ENCODE results near the gene CAPN12. TPM values are rescaled to one million over a fixed set of nuclear protein-coding genes. Genes with fewer than 3 reads are reported as not detected.
"Not testable (repeated sequence)": the region's sequence is repeated elsewhere in the genome, so short reads cannot be mapped to it uniquely, and the experiment has no call there.

Gene CAPN12
- total RNA-seq, 1 experiment from 2014 or later: 8.8 TPM

DNA sequence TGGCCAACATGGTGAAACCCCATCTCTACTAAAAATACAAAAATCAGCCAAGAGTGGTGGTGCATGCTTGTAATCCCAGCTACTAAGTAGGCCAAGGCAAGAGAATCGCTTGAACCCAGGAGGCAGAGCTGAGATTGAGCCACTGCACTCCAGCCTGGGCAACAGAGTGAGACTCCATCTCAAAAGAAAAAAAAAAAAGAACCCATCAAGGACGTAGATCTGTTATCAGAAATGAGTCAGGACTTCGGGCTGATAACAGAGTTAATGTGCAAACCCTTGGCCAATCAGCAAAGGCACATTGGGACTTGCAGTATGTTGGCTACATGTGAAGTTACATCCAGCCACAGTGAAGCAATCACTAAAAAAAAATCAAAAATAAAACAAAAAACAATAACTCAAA lies 40.0 kb upstream of the CAPN12 start (continued):
- no peak for TF ChIP-seq SIN3A (IDR thresholded peaks at IDR 0.05; ENCODE audit: low read depth)
- TF ChIP-seq, protein P1, sequence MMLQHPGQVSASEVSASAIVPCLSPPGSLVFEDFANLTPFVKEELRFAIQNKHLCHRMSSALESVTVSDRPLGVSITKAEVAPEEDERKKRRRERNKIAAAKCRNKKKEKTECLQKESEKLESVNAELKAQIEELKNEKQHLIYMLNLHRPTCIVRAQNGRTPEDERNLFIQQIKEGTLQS (IDR thresholded peaks at IDR 0.05): no peak
- no peak for TF ChIP-seq ZFX (IDR thresholded peaks at IDR 0.05)
- no peak for TF ChIP-seq SRF (IDR thresholded peaks at IDR 0.05; ENCODE audit: low read depth)
- TF ChIP-seq ELF1 (IDR thresholded peaks at IDR 0.05; ENCODE audit: borderline replicate concordance, low read depth): no peak
- TF ChIP-seq CBX3 (IDR thresholded peaks at IDR 0.05; ENCODE audit: low read depth): no peak
- TF ChIP-seq, protein P2, sequence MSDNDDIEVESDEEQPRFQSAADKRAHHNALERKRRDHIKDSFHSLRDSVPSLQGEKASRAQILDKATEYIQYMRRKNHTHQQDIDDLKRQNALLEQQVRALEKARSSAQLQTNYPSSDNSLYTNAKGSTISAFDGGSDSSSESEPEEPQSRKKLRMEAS (IDR thresholded peaks at IDR 0.05): no peak
- TF ChIP-seq SP1 (IDR thresholded peaks at IDR 0.05; ENCODE audit: low read depth): no peak
- no peak for TF ChIP-seq POLR2A (IDR thresholded peaks at IDR 0.05; ENCODE audit: borderline replicate concordance, extremely low read depth, insufficient read depth, insufficient read length)

DNA sequence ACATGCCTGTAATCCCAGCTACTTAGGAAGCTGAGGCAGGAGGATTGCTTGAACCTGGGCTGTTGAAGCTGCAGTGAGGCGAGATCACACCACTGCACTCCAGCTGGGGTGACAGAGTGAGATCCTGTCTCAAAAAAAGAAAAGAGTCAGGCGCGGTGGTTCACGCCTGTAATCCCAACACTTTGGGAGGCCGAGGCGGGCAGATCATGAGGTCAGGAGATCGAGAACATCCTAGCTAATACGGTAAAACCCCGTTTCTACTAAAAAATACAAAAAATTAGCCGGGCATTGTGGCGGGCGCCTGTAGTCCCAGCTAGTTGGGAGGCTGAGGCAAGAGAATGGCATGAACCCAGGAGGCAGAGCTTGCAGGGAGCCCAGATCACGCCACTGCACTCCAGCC lies 37.9 kb upstream of the CAPN12 start:
- POLR2A ChIA-PET; H3K36me3 ChIP-seq (ENCODE audit: control insufficient read depth in 1 of 2, insufficient read depth in 2 of 2, low read length in 2 of 2); H2AFZ ChIP-seq (ENCODE audit: low read depth, low read length, poor library complexity, severe bottlenecking); H3K4me1 ChIP-seq (ENCODE audit: control insufficient read depth in 1 of 2, insufficient read depth in 2 of 2, low read length in 2 of 2); H3K9me3 ChIP-seq (ENCODE audit: control insufficient read depth in 1 of 2, insufficient read depth in 1 of 2, low read depth in 1 of 2, low read length in 2 of 2); ATAC-seq; H3K4me3 ChIP-seq (replicated peaks in 1 of 2; ENCODE audit: low read depth in 1 of 2, low read length in 2 of 2); H3K9me2 ChIP-seq (ENCODE audit: insufficient read depth); H3K79me2 ChIP-seq (ENCODE audit: insufficient read depth, low read length); BruUV-seq (replicated peaks); H4K20me1 ChIP-seq (ENCODE audit: insufficient read depth); H3K27ac ChIP-seq (ENCODE audit: low read depth, low read length); RAD21 ChIA-PET (ENCODE audit: low non-redundant PET in 1 of 2, low total read pairs in 2 of 2, uncharacterized antibody in 2 of 2, unreplicated experiment in 2 of 2); H3K9ac ChIP-seq (ENCODE audit: low read length); intact Hi-C loops (cut with micrococcal nuclease); H3K4me2 ChIP-seq (ENCODE audit: low read length); DNase-seq (ENCODE audit: low read depth, low spot score); H3K27me3 ChIP-seq (ENCODE audit: insufficient read depth, low read length): not testable (repeated sequence)
- CTCF ChIA-PET: interaction anchor here (1.4 kb wide), 1 partner anchor 13 kb away, joined by 4 read pairs; no protein-coding TSS in a partner anchor

DNA sequence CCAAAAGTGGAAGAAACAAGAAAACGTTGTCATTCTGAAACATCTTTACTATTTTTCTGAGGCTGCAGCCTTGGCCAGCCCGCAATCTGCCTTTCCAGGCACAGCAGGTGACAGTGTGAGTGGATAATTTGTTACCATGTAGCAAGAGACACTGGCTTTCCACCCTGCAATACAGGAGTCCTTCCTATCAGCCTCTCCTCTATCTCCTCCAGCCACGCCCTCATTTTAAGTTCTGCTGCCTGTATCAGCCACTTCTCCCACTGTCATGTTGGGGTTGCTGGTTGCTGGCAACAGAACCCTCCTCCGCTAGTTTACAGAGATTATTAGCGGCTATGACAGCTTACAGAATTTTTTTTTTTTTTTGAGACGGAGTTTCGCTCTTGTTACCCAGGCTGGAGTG lies 36.8 kb upstream of the CAPN12 start:
- TF ChIP-seq EZH2 (IDR thresholded peaks at IDR 0.05): no peak
- TF ChIP-seq JUND (IDR thresholded peaks at IDR 0.05): no peak
- no peak for TF ChIP-seq CEBPB (IDR thresholded peaks at IDR 0.05; ENCODE audit: low read depth)
- TF ChIP-seq ZNF274 (IDR thresholded peaks at IDR 0.05; ENCODE audit: low read depth, low read length): no peak
- TF ChIP-seq YY1 (IDR thresholded peaks at IDR 0.05; ENCODE audit: extremely low read depth, insufficient replicate concordance, low read depth, low read length): no peak
- no peak for TF ChIP-seq POLR2AphosphoS5 (IDR thresholded peaks at IDR 0.05; ENCODE audit: low read depth, low read length)
- TF ChIP-seq ZFX (IDR thresholded peaks at IDR 0.05): no peak
- no peak for TF ChIP-seq EZH2phosphoT487 (IDR thresholded peaks at IDR 0.05; ENCODE audit: borderline replicate concordance)
- TF ChIP-seq, protein P1 (IDR thresholded peaks at IDR 0.05): no peak
- no peak for TF ChIP-seq SIN3A (IDR thresholded peaks at IDR 0.05; ENCODE audit: low read depth)
- no peak for TF ChIP-seq SP1 (IDR thresholded peaks at IDR 0.05; ENCODE audit: low read depth)
- no peak for TF ChIP-seq EGR1 (IDR thresholded peaks at IDR 0.05; ENCODE audit: low read depth)
- TF ChIP-seq SRF (IDR thresholded peaks at IDR 0.05; ENCODE audit: low read depth): no peak
- TF ChIP-seq, protein P2 (IDR thresholded peaks at IDR 0.05): no peak
- no peak for TF ChIP-seq CBX3 (IDR thresholded peaks at IDR 0.05; ENCODE audit: low read depth)
- TF ChIP-seq ELF1 (IDR thresholded peaks at IDR 0.05; ENCODE audit: borderline replicate concordance, low read depth): no peak
- no peak for TF ChIP-seq FOSL1 (IDR thresholded peaks at IDR 0.05; ENCODE audit: low read depth)
- no peak for TF ChIP-seq TCF7L2 (IDR thresholded peaks at IDR 0.05; ENCODE audit: borderline replicate concordance, extremely low read depth, insufficient read depth, insufficient read length)
- TF ChIP-seq RAD21 (IDR thresholded peaks at IDR 0.05; ENCODE audit: low read depth): no peak
- Histone ChIP-seq H4K20me1 (ENCODE audit: insufficient read depth) (no peaks in the 10 kb centered on the region), H3K27me3 (ENCODE audit: insufficient read depth, low read length) (no peaks in the 10 kb centered on the region), H3K27ac (ENCODE audit: low read depth, low read length) (no peak overlapping the region), H3K4me1 (ENCODE audit: control insufficient read depth in 1 of 2, insufficient read depth in 2 of 2, low read length in 2 of 2) (no peaks in the 10 kb centered on the region), H3K4me3 (replicated peaks in 1 of 2; ENCODE audit: low read depth in 1 of 2, low read length in 2 of 2) (no peak overlapping the region), H3K4me2 (ENCODE audit: low read length) (no peak overlapping the region), H3K79me2 (ENCODE audit: insufficient read depth, low read length) (no peaks in the 10 kb centered on the region), H3K9me2 (ENCODE audit: insufficient read depth) (no peaks in the 10 kb centered on the region), H3K36me3 (ENCODE audit: control insufficient read depth in 1 of 2, insufficient read depth in 2 of 2, low read length in 2 of 2) (no peaks in the 10 kb centered on the region), H3K9me3 (ENCODE audit: control insufficient read depth in 1 of 2, insufficient read depth in 1 of 2, low read depth in 1 of 2, low read length in 2 of 2) (no peaks in the 10 kb centered on the region), H3K9ac (ENCODE audit: low read length) (no peak overlapping the region), H2AFZ (ENCODE audit: low read depth, low read length, poor library complexity, severe bottlenecking) (no peak overlapping the region)
- BruUV-seq (replicated peaks): no TSS peak
- CTCF ChIA-PET: no interaction called here
- RAD21 ChIA-PET (ENCODE audit: low non-redundant PET in 1 of 2, low total read pairs in 2 of 2, uncharacterized antibody in 2 of 2, unreplicated experiment in 2 of 2): no interaction called here
- DNase-seq (ENCODE audit: low read depth, low spot score) (no peak), ATAC-seq (no peak)
- POLR2A ChIA-PET: no interaction called here
- intact Hi-C loops (cut with micrococcal nuclease): no loop called here
